ENCODE measurements around the gene SRD5A3.

GRCh38 chr4:55399581-55399980 lies 53.5 kb downstream of the SRD5A3 start:
- no peak for TF ChIP-seq EZH2 (IDR thresholded peaks at IDR 0.05; ENCODE audit: borderline replicate concordance, low read depth, low read length, severe bottlenecking)
- no peak for TF ChIP-seq CTCF (IDR thresholded peaks at IDR 0.05; ENCODE audit: borderline replicate concordance, extremely low read depth, low read length, poor library complexity, severe bottlenecking)

Data from DND-41 (cell line).